ENCODE results near the gene L3MBTL2.

The L3MBTL2 gene

DNA sequence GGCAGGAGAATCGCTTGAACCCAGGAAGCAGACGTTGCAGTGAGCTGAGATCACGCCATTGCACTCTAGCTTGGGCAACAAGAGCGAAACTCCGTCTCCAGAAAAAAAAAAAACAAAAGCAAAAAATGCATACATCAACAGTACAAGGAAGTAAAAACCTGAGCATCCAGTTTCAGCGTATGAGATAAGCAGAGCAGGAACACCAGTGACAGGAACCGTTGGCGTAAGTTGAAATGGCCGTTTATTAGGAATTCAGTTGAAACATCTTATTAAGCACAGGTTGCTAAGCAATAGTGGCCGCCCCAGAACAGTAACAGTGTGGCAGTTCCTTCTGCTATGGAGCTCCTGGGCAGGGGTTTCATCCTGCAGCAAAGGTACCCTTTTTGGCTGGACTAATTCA is 4.0 kb upstream of the L3MBTL2 start:
- Mint-ChIP-seq H3K9me3 (no peaks in the 10 kb centered on the region), H3K36me3 (ENCODE audit: low read depth) (no peaks in the 10 kb centered on the region), H3K27me3 (ENCODE audit: low read depth, poor library complexity) (peaks cover 82% of the 10 kb centered on the region), H3K4me1 (peaks cover 26% of the 10 kb centered on the region), H3K27ac (no peak overlapping the region), H3K4me3 (no peak overlapping the region)
- no peak for DNase-seq
- TF ChIP-seq, protein P1, sequence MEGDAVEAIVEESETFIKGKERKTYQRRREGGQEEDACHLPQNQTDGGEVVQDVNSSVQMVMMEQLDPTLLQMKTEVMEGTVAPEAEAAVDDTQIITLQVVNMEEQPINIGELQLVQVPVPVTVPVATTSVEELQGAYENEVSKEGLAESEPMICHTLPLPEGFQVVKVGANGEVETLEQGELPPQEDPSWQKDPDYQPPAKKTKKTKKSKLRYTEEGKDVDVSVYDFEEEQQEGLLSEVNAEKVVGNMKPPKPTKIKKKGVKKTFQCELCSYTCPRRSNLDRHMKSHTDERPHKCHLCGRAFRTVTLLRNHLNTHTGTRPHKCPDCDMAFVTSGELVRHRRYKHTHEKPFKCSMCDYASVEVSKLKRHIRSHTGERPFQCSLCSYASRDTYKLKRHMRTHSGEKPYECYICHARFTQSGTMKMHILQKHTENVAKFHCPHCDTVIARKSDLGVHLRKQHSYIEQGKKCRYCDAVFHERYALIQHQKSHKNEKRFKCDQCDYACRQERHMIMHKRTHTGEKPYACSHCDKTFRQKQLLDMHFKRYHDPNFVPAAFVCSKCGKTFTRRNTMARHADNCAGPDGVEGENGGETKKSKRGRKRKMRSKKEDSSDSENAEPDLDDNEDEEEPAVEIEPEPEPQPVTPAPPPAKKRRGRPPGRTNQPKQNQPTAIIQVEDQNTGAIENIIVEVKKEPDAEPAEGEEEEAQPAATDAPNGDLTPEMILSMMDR (IDR thresholded peaks at IDR 0.05), result no peak

DNA sequence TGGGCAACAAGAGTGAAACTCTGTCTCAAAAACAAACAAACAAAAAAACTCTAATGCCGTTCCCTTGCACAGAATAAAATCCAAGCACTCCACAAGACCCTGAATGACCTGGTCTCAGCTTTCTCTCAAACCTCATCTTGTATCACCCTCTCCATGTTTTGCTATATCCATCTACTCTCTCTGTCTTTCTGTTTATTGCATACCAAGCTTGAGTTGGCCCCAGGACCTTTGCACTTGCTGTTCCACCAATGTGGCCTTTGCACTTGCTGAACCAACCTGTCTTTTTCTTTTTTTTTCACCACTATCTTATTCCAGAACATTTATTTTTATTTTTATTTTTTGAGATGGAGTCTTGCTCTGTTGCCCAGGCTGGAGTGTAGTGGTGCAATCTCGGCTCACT is 2.0 kb upstream of the L3MBTL2 start:
- no peak for DNase-seq
- peaks cover 5% of the 10 kb centered on the region for H3K36me3 Mint-ChIP-seq (ENCODE audit: low read depth)
- H3K4me1 Mint-ChIP-seq, result peaks cover 21% of the 10 kb centered on the region
- peaks cover 63% of the 10 kb centered on the region for H3K27me3 Mint-ChIP-seq (ENCODE audit: low read depth, poor library complexity)
- TF ChIP-seq, protein P1 (IDR thresholded peaks at IDR 0.05), result no peak
- H3K27ac Mint-ChIP-seq, result no peak overlapping the region
- no peak overlapping the region for H3K4me3 Mint-ChIP-seq
- H3K9me3 Mint-ChIP-seq, result no peaks in the 10 kb centered on the region

DNA sequence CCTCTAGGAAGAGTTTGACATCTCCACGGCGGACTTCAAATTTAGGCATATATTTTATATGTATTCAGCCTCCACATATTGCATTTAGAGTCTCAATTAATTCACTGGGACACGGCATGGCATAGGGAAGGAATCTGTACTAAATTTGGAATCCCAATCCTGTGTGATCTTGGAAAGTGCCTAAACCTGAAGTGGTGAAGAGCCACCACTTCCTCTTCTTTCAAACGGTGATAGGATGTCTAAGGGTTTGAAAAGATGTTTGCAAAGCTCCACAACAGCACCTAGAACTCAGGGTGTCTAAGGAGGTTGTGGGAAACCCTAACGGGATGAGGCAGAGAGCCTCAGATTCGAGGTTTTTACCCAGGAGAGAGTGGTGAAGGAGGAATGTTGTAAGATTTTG is 1.0 kb upstream of the L3MBTL2 start:
- H3K4me1 Mint-ChIP-seq, result peaks cover 17% of the 10 kb centered on the region
- peak overlapping the region; percentile 52 for H3K4me3 Mint-ChIP-seq
- H3K27me3 Mint-ChIP-seq (ENCODE audit: low read depth, poor library complexity), result peaks cover 53% of the 10 kb centered on the region
- TF ChIP-seq, protein P1 (IDR thresholded peaks at IDR 0.05), result no peak
- H3K27ac Mint-ChIP-seq, result peak overlapping the region; percentile 66
- H3K9me3 Mint-ChIP-seq, result no peaks in the 10 kb centered on the region
- peaks cover 9% of the 10 kb centered on the region for H3K36me3 Mint-ChIP-seq (ENCODE audit: low read depth)
- no peak for DNase-seq

DNA sequence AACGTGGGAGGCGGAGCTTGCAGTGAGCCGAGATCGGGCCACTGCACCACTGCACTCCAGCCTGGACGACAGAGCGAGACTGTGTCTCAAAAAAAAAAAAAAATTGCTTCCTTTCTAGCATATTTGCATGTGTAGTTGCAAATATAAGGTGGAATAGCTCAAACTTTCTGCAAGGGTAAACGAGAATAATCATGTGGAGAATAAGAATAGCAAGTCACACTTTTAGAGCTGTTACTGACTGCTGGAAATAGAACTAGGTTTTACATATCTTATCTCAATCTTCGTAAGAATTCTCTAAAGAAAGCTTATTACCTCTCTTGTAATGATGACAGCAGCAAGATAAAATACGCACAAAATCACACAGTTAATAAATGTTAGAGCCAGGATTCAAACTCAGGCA is 1.6 kb downstream of the L3MBTL2 start:
- Mint-ChIP-seq H3K4me1 (peaks cover 17% of the 10 kb centered on the region), H3K27me3 (ENCODE audit: low read depth, poor library complexity) (peaks cover 31% of the 10 kb centered on the region), H3K9me3 (no peaks in the 10 kb centered on the region), H3K4me3 (peak overlapping the region; percentile 74), H3K36me3 (ENCODE audit: low read depth) (peaks cover 25% of the 10 kb centered on the region), H3K27ac (no peak overlapping the region)
- DNase-seq, result no peak
- TF ChIP-seq, protein P1 (IDR thresholded peaks at IDR 0.05), result no peak

DNA sequence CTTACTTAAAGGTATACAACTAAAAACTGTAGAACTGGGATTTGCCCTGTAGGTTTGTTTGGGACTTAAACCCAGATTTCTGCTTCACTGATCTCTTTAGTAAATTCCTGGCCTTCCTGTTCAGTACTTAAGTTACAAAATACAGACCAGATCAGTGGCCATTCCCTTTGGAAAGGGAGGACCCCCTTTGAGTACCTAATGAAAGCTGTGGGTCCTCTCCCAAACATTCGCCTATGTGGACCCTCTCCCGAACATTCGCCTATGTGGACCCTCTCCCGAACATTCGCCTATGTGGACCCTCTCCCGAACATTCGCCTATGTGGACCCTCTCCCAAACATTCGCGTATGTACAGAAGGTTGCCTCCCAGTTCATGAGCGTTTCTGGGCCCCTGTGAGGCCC is 10.3 kb downstream of the L3MBTL2 start:
- Mint-ChIP-seq H3K36me3 (ENCODE audit: low read depth) (peaks cover 81% of the 10 kb centered on the region), H3K4me1 (peaks cover 11% of the 10 kb centered on the region), H3K27ac (no peak overlapping the region), H3K4me3 (no peak overlapping the region), H3K9me3 (peaks cover 20% of the 10 kb centered on the region), H3K27me3 (ENCODE audit: low read depth, poor library complexity) (no peaks in the 10 kb centered on the region)
- DNase-seq, result no peak
- TF ChIP-seq, protein P1 (IDR thresholded peaks at IDR 0.05), result no peak

DNA sequence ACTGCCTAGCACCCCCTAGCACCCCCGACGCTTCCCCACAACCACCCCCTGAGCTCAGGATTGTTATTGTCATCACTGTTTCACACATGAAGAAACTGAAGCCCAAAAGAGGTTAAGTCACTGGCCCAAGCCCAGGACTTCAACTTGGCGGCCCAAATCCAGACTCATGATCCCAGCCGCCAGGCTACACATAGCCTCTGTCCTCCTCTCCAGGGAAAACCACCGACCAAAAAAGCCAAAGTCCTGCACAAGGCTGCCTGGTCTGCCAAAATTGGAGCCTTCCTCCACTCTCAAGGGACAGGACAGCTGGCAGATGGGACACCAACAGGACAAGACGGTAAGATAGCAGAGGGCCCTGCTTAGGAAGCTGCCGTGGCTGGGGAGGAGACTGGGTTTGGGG is 10.8 kb downstream of the L3MBTL2 start:
- TF ChIP-seq, protein P1 (IDR thresholded peaks at IDR 0.05), result no peak
- DNase-seq, result no peak
- peaks cover 11% of the 10 kb centered on the region for H3K4me1 Mint-ChIP-seq
- peaks cover 80% of the 10 kb centered on the region for H3K36me3 Mint-ChIP-seq (ENCODE audit: low read depth)
- no peaks in the 10 kb centered on the region for H3K27me3 Mint-ChIP-seq (ENCODE audit: low read depth, poor library complexity)
- H3K9me3 Mint-ChIP-seq, result peaks cover 20% of the 10 kb centered on the region
- no peak overlapping the region for H3K27ac Mint-ChIP-seq
- H3K4me3 Mint-ChIP-seq, result no peak overlapping the region

Measured in nephron progenitor cell (in vitro differentiated cells).